DMS 273 (cell line): Measurements from ENCODE around the gene TIMM21.
A peak's percentile ranks its signal among the peaks of the same experiment; 100 is the strongest.

ENCODE experiments used
- DNase-seq: peaks from one replicate; lab custom pipeline; 2025; ENCODE audit not compliant: unreplicated experiment; lab: John Stamatoyannopoulos, UW

The TIMM21 gene

GRCh38 chr18:74186661-74187060 lies 38.3 kb downstream of the TIMM21 start:
- DNase-seq = no peak

- no peak for DNase-seq
Measured at GRCh38 chr18:74190086-74190485, 41.8 kb downstream of the TIMM21 start.

GRCh38 chr18:74191577-74191976 lies 43.3 kb downstream of the TIMM21 start:
- no peak for DNase-seq

GRCh38 chr18:74194691-74195090 lies 46.4 kb downstream of the TIMM21 start:
- no peak for DNase-seq

GRCh38 chr18:74196220-74197119 lies 48.1 kb downstream of the TIMM21 start:
- DNase-seq = peak; percentile 75

- DNase-seq = no peak
Measured at GRCh38 chr18:74197705-74198341, 49.5 kb downstream of the TIMM21 start.

DNA sequence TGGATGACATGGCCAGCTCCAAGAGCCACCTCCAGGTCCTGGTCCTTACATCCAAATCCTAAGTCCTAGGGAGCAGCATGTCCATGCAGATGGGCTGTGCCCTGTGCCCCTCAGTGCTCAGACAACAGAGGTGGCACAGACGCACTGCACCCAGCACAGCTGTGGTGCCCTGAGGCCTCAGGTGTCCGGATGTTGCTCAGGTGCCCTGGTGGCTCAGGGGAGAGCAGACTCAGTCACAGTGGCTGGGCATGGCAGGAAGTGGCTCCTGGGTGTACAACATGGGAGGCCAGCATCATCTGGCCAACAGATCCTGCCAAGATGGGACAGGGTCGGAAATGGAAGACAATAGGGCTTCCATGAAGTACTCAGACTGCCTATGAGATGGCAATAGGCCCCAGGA lies 50.1 kb downstream of the TIMM21 start:
- no peak for DNase-seq

GRCh38 chr18:74200780-74201179 lies 52.5 kb downstream of the TIMM21 start:
- no peak for DNase-seq

- DNase-seq = no peak
Measured at GRCh38 chr18:74203811-74204210, 55.5 kb downstream of the TIMM21 start.

DNA sequence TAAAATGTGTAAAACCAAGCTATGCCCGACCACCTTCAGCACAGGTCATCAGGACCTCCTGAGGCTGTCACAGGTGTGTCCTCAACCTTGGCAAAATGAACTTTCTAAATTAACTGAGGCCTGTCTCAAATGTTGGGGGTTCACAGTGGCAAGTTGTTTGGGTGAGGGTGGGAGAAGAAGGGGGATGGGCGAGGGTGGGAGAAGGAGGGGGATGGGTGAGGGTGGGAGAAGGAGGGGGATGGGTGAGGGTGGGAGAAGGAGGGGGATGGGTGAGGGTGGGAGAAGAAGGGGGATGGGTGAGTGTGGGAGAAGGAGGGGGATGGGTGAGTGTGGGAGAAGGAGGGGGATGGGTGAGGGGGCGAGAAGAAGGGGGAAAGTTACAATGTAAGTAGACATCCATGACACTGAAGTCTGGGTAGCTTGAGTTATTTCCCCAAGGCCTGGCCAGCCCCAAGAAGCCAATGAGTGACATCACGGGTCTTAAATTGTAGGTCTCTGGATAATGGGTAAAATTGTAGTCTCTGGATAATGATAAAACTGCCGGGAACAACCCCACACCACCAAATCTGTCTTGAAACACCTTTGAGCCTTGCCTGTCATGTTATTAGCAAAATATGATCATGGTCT lies 56.3 kb downstream of the TIMM21 start:
- DNase-seq = no peak
